ENCODE results near the gene PTPRN2. TPM values are rescaled to one million over a fixed set of nuclear protein-coding genes. Genes with fewer than 3 reads are reported as not detected.

The PTPRN2 gene
- total RNA-seq, 2 experiments from 2014 or later: 0.46 to 0.51 TPM

- Mint-ChIP-seq H3K4me3 (no peak overlapping the region), H3K27me3 (no peaks in the 10 kb centered on the region), H3K36me3 (ENCODE audit: low read depth) (no peaks in the 10 kb centered on the region), H3K9me3 (ENCODE audit: low read depth) (no peaks in the 10 kb centered on the region), H3K4me1 (no peaks in the 10 kb centered on the region), H3K27ac (no peak overlapping the region)
- ATAC-seq: no peak
- CTCF ChIA-PET: no interaction called here
- intact Hi-C loops (cut with DNase I, micrococcal nuclease): no loop called here
- DNase-seq: no peak
- POLR2A ChIA-PET: no interaction called here
These were observed 1037.9 kb downstream of the PTPRN2 start for GRCh38 chr7:157549612-157550299.

- intact Hi-C loops (cut with DNase I, micrococcal nuclease): no loop called here
- Mint-ChIP-seq H3K27me3 (no peaks in the 10 kb centered on the region), H3K4me3 (no peak overlapping the region), H3K36me3 (ENCODE audit: low read depth) (no peaks in the 10 kb centered on the region), H3K4me1 (no peaks in the 10 kb centered on the region), H3K27ac (no peak overlapping the region), H3K9me3 (ENCODE audit: low read depth) (no peaks in the 10 kb centered on the region)
- POLR2A ChIA-PET: no interaction called here
- ATAC-seq (no peak), DNase-seq (no peak)
- CTCF ChIA-PET: no interaction called here
These were observed 1038.8 kb downstream of the PTPRN2 start for GRCh38 chr7:157548691-157549303.

- intact Hi-C loops (cut with DNase I, micrococcal nuclease): no loop called here
- H3K27me3 Mint-ChIP-seq: no peaks in the 10 kb centered on the region
- CTCF ChIA-PET: no interaction called here
- H3K27ac Mint-ChIP-seq: no peak overlapping the region
- no peaks in the 10 kb centered on the region for H3K9me3 Mint-ChIP-seq (ENCODE audit: low read depth)
- POLR2A ChIA-PET: no interaction called here
- no peak for DNase-seq
- no peaks in the 10 kb centered on the region for H3K36me3 Mint-ChIP-seq (ENCODE audit: low read depth)
- no peak for ATAC-seq
- H3K4me3 Mint-ChIP-seq: no peak overlapping the region
- no peaks in the 10 kb centered on the region for H3K4me1 Mint-ChIP-seq
These were observed 1040.0 kb downstream of the PTPRN2 start for GRCh38 chr7:157547611-157548010.

- ATAC-seq (no peak), DNase-seq (no peak)
- intact Hi-C loops (cut with DNase I, micrococcal nuclease): no loop called here
- H3K36me3 Mint-ChIP-seq (ENCODE audit: low read depth): no peaks in the 10 kb centered on the region
- ChIA-PET POLR2A (no interaction called here), CTCF (no interaction called here)
- H3K27ac Mint-ChIP-seq: no peak overlapping the region
- no peaks in the 10 kb centered on the region for H3K27me3 Mint-ChIP-seq
- H3K4me1 Mint-ChIP-seq: no peaks in the 10 kb centered on the region
- H3K9me3 Mint-ChIP-seq (ENCODE audit: low read depth): no peaks in the 10 kb centered on the region
- H3K4me3 Mint-ChIP-seq: no peak overlapping the region
These were observed 1040.5 kb downstream of the PTPRN2 start for GRCh38 chr7:157547102-157547501.

GRCh38 chr7:157545681-157546060 lies 1042.0 kb downstream of the PTPRN2 start:
- Mint-ChIP-seq H3K27ac (no peak overlapping the region), H3K4me1 (no peaks in the 10 kb centered on the region), H3K4me3 (no peak overlapping the region), H3K9me3 (ENCODE audit: low read depth) (no peaks in the 10 kb centered on the region), H3K36me3 (ENCODE audit: low read depth) (no peaks in the 10 kb centered on the region), H3K27me3 (no peaks in the 10 kb centered on the region)
- POLR2A ChIA-PET: no interaction called here
- DNase-seq (no peak), ATAC-seq (no peak)
- CTCF ChIA-PET: no interaction called here
- intact Hi-C loops (cut with DNase I, micrococcal nuclease): no loop called here

GRCh38 chr7:157544980-157545680 lies 1042.5 kb downstream of the PTPRN2 start:
- ChIA-PET CTCF (no interaction called here), POLR2A (no interaction called here)
- no peak for DNase-seq
- Mint-ChIP-seq H3K4me1 (no peaks in the 10 kb centered on the region), H3K36me3 (ENCODE audit: low read depth) (no peaks in the 10 kb centered on the region), H3K9me3 (ENCODE audit: low read depth) (no peaks in the 10 kb centered on the region), H3K27me3 (no peaks in the 10 kb centered on the region), H3K27ac (no peak overlapping the region), H3K4me3 (no peak overlapping the region)
- intact Hi-C loops (cut with DNase I, micrococcal nuclease): no loop called here
- ATAC-seq: no peak

GRCh38 chr7:157544226-157544625 lies 1043.4 kb downstream of the PTPRN2 start:
- POLR2A ChIA-PET: no interaction called here
- Mint-ChIP-seq H3K36me3 (ENCODE audit: low read depth) (no peaks in the 10 kb centered on the region), H3K4me1 (no peaks in the 10 kb centered on the region), H3K4me3 (no peak overlapping the region), H3K9me3 (ENCODE audit: low read depth) (no peaks in the 10 kb centered on the region), H3K27ac (no peak overlapping the region), H3K27me3 (no peaks in the 10 kb centered on the region)
- CTCF ChIA-PET: no interaction called here
- intact Hi-C loops (cut with DNase I, micrococcal nuclease): no loop called here
- ATAC-seq (no peak), DNase-seq (no peak)

GRCh38 chr7:157543791-157544190 lies 1043.8 kb downstream of the PTPRN2 start:
- no peaks in the 10 kb centered on the region for H3K4me1 Mint-ChIP-seq
- H3K27ac Mint-ChIP-seq: no peak overlapping the region
- H3K4me3 Mint-ChIP-seq: no peak overlapping the region
- ATAC-seq: no peak
- no peak for DNase-seq
- intact Hi-C loops (cut with DNase I, micrococcal nuclease): no loop called here
- no peaks in the 10 kb centered on the region for H3K9me3 Mint-ChIP-seq (ENCODE audit: low read depth)
- H3K36me3 Mint-ChIP-seq (ENCODE audit: low read depth): no peaks in the 10 kb centered on the region
- H3K27me3 Mint-ChIP-seq: no peaks in the 10 kb centered on the region
- POLR2A ChIA-PET: no interaction called here
- CTCF ChIA-PET: no interaction called here

GRCh38 chr7:157543276-157543675 lies 1044.3 kb downstream of the PTPRN2 start:
- DNase-seq (no peak), ATAC-seq (no peak)
- ChIA-PET CTCF (no interaction called here), POLR2A (no interaction called here)
- Mint-ChIP-seq H3K4me1 (no peaks in the 10 kb centered on the region), H3K27me3 (no peaks in the 10 kb centered on the region), H3K36me3 (ENCODE audit: low read depth) (no peaks in the 10 kb centered on the region), H3K4me3 (no peak overlapping the region), H3K27ac (no peak overlapping the region), H3K9me3 (ENCODE audit: low read depth) (no peaks in the 10 kb centered on the region)
- intact Hi-C loops (cut with DNase I, micrococcal nuclease): no loop called here

- ATAC-seq (no peak), DNase-seq (no peak)
- Mint-ChIP-seq H3K36me3 (ENCODE audit: low read depth) (no peaks in the 10 kb centered on the region), H3K9me3 (ENCODE audit: low read depth) (no peaks in the 10 kb centered on the region), H3K4me3 (no peak overlapping the region), H3K27ac (no peak overlapping the region), H3K27me3 (no peaks in the 10 kb centered on the region), H3K4me1 (no peaks in the 10 kb centered on the region)
- POLR2A ChIA-PET: no interaction called here
- intact Hi-C loops (cut with DNase I, micrococcal nuclease): no loop called here
- CTCF ChIA-PET: no interaction called here
These were observed 1045.3 kb downstream of the PTPRN2 start for GRCh38 chr7:157542068-157543021.

GRCh38 chr7:157541295-157542067 lies 1046.1 kb downstream of the PTPRN2 start:
- H3K36me3 Mint-ChIP-seq (ENCODE audit: low read depth): no peaks in the 10 kb centered on the region
- DNase-seq: no peak
- H3K4me1 Mint-ChIP-seq: no peaks in the 10 kb centered on the region
- no peaks in the 10 kb centered on the region for H3K9me3 Mint-ChIP-seq (ENCODE audit: low read depth)
- ChIA-PET POLR2A (no interaction called here), CTCF (no interaction called here)
- H3K4me3 Mint-ChIP-seq: no peak overlapping the region
- no peaks in the 10 kb centered on the region for H3K27me3 Mint-ChIP-seq
- H3K27ac Mint-ChIP-seq: no peak overlapping the region
- ATAC-seq: peak; percentile 12
- intact Hi-C loops (cut with DNase I, micrococcal nuclease): no loop called here
